ENCODE measurements around the gene MAPK12.

The MAPK12 gene

GRCh38 chr22:50299785-50300619 is 38.5 kb upstream of the MAPK12 start:
- DNase-seq (ENCODE audit: low read depth): no peak

- no peak for DNase-seq (ENCODE audit: low read depth)
These were observed 37.7 kb upstream of the MAPK12 start for GRCh38 chr22:50298937-50299784.

- DNase-seq (ENCODE audit: low read depth): no peak
These were observed 36.8 kb upstream of the MAPK12 start for GRCh38 chr22:50298266-50298637.

- no peak for DNase-seq (ENCODE audit: low read depth)
These were observed 36.2 kb upstream of the MAPK12 start for GRCh38 chr22:50297510-50298265.

GRCh38 chr22:50296658-50297490 is 35.4 kb upstream of the MAPK12 start:
- no peak for DNase-seq (ENCODE audit: low read depth)

- DNase-seq (ENCODE audit: low read depth): no peak
These were observed 32.8 kb upstream of the MAPK12 start for GRCh38 chr22:50294319-50294656.

- no peak for DNase-seq (ENCODE audit: low read depth)
These were observed 32.2 kb upstream of the MAPK12 start for GRCh38 chr22:50293441-50294318.

GRCh38 chr22:50292643-50293440 is 31.4 kb upstream of the MAPK12 start:
- no peak for DNase-seq (ENCODE audit: low read depth)

GRCh38 chr22:50289942-50290630 is 28.6 kb upstream of the MAPK12 start:
- DNase-seq (ENCODE audit: low read depth): no peak

- DNase-seq (ENCODE audit: low read depth): no peak
These were observed 27.9 kb upstream of the MAPK12 start for GRCh38 chr22:50289151-50289941.

- no peak for DNase-seq (ENCODE audit: low read depth)
These were observed 26.2 kb upstream of the MAPK12 start for GRCh38 chr22:50287731-50288130.

- DNase-seq (ENCODE audit: low read depth): no peak
These were observed 25.3 kb upstream of the MAPK12 start for GRCh38 chr22:50286701-50287318.

GRCh38 chr22:50286275-50286674 is 24.8 kb upstream of the MAPK12 start:
- DNase-seq (ENCODE audit: low read depth): no peak

- DNase-seq (ENCODE audit: low read depth): no peak
These were observed 24.2 kb upstream of the MAPK12 start for GRCh38 chr22:50285568-50286229.

- no peak for DNase-seq (ENCODE audit: low read depth)
These were observed 23.0 kb upstream of the MAPK12 start for GRCh38 chr22:50284479-50284878.

- no peak for DNase-seq (ENCODE audit: low read depth)
These were observed 22.3 kb upstream of the MAPK12 start for GRCh38 chr22:50283821-50284220.

All from stimulated activated CD8-positive, alpha-beta memory T cell treated with anti-CD3 and anti-CD28 coated beads, Interleukin-12 subunit alpha, Interleukin-12 subunit beta, amount 100 ng/mL, for 4 hours (primary cell).